Brain microvascular endothelial cell (primary cell): ENCODE results near the gene UNKL.

ENCODE experiments used
- DNase-seq: peaks from one replicate; pipeline ENCODE4 v3.0.0-alpha.2; 2020
- H3K27ac ChIP-seq: fragments of 250-450 bp; sonication (Bioruptor Pico); 2 replicates; pipeline ENCODE4 v1.5.1; 2020; ENCODE audit warnings: mild to moderate bottlenecking, moderate library complexity
- H3K27me3 ChIP-seq: fragments of 250-450 bp; sonication (Bioruptor Pico); replicated peaks from 2 replicates; pipeline ENCODE4 v1.5.1; 2020; ENCODE audit warnings: mild to moderate bottlenecking
- H3K36me3 ChIP-seq: fragments of 250-450 bp; sonication (Bioruptor Pico); replicated peaks from 2 replicates; pipeline ENCODE4 v1.5.1; 2020; ENCODE audit warnings: mild to moderate bottlenecking
- H3K4me3 ChIP-seq: 2 replicates; pipeline ENCODE4 v1.5.1; 2011; ENCODE audit warnings: low read depth, mild to moderate bottlenecking, control low read depth, low read length, moderate library complexity
- in situ Hi-C: cut with HindIII; loops from 2 replicates; pipeline ENCODE4 v1.10.0; 2017; ENCODE audit warnings: low sequenced_read_pairs, low pct_ligation_motif_present
- TF ChIP-seq, protein P1 (sequence below): IDR thresholded peaks from 2 replicates; pipeline ENCODE4 v1.5.1; 2011; ENCODE audit warnings: low read depth, mild to moderate bottlenecking, moderate library complexity, low read length, control low read depth, inconsistent platforms; ENCODE audit errors: missing control alignments

The UNKL gene

DNA sequence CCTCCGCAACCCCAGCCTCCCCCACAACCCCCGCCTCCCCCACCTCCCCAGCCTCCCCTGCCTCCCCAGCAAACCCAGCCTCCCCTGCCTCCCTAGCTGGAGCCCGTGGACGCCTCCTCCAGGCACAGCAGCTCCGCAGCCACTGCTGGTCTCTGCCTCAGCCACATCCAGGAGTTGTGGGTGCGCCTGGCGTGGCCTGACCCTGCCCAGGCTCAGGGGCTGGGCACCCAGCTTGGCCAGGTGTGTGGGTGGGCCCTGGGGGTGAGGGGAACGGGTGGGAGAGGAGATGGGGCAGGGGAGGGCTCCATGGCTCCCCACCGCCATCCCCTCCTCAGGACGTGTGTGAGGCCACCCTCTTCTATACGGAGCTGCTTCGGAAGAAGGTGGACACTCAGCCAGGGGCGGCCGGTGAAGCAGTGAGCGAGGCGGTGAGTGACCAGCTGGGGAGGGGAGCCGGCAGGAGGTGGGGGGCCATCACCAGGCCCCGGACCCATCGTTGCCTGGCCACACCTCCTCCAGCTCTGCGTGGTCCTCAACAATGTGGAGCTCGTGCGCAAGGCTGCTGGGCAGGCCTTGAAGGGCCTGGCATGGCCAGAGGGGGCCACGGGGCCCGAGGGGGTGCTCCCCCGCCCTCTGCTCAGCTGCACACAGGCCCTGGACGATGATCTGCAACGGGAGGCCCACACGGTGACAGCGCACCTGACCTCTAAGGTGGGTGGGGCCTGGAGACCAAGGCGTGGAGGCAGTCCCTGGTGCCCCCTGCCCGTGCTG lies 68.7 kb downstream of the UNKL start:
- TF ChIP-seq, protein P1, sequence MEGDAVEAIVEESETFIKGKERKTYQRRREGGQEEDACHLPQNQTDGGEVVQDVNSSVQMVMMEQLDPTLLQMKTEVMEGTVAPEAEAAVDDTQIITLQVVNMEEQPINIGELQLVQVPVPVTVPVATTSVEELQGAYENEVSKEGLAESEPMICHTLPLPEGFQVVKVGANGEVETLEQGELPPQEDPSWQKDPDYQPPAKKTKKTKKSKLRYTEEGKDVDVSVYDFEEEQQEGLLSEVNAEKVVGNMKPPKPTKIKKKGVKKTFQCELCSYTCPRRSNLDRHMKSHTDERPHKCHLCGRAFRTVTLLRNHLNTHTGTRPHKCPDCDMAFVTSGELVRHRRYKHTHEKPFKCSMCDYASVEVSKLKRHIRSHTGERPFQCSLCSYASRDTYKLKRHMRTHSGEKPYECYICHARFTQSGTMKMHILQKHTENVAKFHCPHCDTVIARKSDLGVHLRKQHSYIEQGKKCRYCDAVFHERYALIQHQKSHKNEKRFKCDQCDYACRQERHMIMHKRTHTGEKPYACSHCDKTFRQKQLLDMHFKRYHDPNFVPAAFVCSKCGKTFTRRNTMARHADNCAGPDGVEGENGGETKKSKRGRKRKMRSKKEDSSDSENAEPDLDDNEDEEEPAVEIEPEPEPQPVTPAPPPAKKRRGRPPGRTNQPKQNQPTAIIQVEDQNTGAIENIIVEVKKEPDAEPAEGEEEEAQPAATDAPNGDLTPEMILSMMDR, result no peak
- Histone ChIP-seq H3K4me3 (no peak overlapping the region), H3K27me3 (no peaks in the 10 kb centered on the region), H3K27ac (no peak overlapping the region), H3K36me3 (peaks cover 17% of the 10 kb centered on the region)
- no peak for DNase-seq
- in situ Hi-C loops, result no loop called here

DNA sequence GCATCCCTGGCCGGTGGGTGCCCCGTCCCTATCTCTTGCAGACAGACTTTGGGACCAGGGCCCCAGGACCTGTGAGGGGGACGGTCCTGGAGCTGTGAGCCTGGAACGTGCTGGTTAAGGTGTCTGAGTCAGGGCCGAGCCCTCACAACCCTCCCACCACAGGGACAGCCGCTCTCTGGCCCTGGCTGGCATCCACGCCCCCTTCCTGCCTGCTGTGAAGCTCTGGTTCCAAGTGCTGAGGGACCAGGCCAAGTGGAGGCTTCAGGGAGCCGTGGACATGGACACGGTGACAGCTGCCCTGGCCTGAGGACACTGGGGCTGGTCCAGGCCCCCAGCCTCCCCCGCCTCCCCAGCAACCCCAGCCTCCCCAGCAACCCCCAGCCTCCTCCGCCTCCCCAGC lies 69.4 kb downstream of the UNKL start:
- in situ Hi-C loops, result no loop called here
- TF ChIP-seq, protein P1, result no peak
- no peak for DNase-seq
- no peaks in the 10 kb centered on the region for H3K27me3 ChIP-seq
- H3K27ac ChIP-seq, result no peak overlapping the region
- H3K36me3 ChIP-seq, result peaks cover 14% of the 10 kb centered on the region
- no peak overlapping the region for H3K4me3 ChIP-seq

GRCh38 chr16:1344499-1344898 lies 70.0 kb downstream of the UNKL start:
- no peak for DNase-seq
- Histone ChIP-seq H3K4me3 (no peak overlapping the region), H3K27ac (no peak overlapping the region), H3K27me3 (no peaks in the 10 kb centered on the region), H3K36me3 (peaks cover 14% of the 10 kb centered on the region)
- TF ChIP-seq, protein P1, result no peak
- in situ Hi-C loops, result no loop called here

- TF ChIP-seq, protein P1, result no peak
- in situ Hi-C loops, result no loop called here
- peaks cover 5% of the 10 kb centered on the region for H3K36me3 ChIP-seq
- no peak for DNase-seq
- H3K4me3 ChIP-seq, result no peak overlapping the region
- H3K27me3 ChIP-seq, result no peaks in the 10 kb centered on the region
- H3K27ac ChIP-seq, result no peak overlapping the region
Observed at GRCh38 chr16:1343428-1344242, 70.9 kb downstream of the UNKL start.

GRCh38 chr16:1342526-1343427 lies 71.7 kb downstream of the UNKL start:
- Histone ChIP-seq H3K36me3 (no peaks in the 10 kb centered on the region), H3K27me3 (no peaks in the 10 kb centered on the region), H3K4me3 (no peak overlapping the region), H3K27ac (no peak overlapping the region)
- TF ChIP-seq, protein P1, result no peak
- peak; percentile 92 for DNase-seq
- in situ Hi-C loops, result no loop called here
